NOMO-1 treated with dmso at 0.1 percent for 144 hours (cell line): Measurements from ENCODE around the gene HDAC7.

Experiments
- DNase-seq: peaks from one replicate; lab custom pipeline; 2025; ENCODE audit not compliant: unreplicated experiment; lab: John Stamatoyannopoulos, UW

Gene HDAC7

DNA sequence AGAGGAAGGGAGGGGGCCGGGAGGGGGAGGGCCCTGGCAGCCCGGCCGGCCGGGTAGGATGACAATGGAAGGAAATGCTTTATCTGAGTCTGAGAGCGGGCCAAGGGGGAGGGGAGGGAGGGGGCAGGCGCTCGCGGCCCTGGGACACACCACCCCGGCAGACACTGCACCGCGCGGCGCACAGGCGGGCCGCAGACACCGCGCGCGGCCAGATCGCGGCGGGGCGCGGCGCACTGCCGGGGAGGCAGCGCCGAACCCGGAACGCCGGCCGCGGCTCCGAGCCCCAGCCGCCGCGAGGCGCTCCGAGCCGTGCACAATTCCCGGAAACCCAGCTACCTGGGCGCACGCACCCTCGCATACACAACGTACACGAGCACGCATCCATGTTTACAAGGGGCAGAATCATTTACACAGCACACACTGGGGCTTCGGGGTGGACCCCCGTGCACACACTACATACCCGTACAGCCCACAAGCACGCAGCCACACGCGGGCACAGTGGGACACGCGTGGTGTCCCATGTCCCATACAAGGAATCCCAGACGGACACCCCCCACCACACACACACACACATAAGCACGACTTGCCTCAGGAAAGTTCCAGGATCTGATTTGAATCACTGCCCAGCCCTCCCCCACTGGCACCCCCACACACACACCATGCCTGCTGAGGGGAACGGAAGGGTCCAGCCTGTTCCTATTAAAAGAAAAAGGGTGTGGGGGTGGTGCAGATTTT is at the start of gene HDAC7:
HDAC7 (minus strand) TSS at position 8 of the 735 bp plus-strand sequence. CDS start 118 bp downstream, outside the sequence.
- DNase-seq = peak; percentile 42

DNA sequence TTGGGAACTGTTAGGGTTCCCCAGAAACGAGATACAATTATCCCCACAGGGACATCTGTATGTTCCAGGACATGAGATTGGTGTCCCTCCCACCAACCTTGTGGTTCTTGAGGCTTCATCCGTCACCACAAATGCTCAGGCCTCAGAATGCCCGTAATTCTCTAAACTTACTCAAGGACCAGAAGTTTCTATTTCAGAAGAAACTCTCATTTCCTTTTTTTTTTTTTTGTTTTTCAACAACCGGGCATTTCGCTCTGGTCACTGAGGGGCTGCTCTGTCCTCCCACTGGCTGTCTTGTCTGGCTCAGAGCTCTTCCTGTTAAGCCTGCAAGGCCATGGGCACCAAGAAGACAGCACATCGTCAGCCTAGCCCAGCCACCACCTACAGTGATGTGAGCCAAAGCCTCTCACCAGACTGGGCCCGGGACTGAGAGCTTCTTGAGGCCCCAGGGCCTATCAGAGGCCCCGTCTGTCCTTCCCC is 48.9 kb upstream of the HDAC7 start:
- peak; percentile 40 for DNase-seq

DNA sequence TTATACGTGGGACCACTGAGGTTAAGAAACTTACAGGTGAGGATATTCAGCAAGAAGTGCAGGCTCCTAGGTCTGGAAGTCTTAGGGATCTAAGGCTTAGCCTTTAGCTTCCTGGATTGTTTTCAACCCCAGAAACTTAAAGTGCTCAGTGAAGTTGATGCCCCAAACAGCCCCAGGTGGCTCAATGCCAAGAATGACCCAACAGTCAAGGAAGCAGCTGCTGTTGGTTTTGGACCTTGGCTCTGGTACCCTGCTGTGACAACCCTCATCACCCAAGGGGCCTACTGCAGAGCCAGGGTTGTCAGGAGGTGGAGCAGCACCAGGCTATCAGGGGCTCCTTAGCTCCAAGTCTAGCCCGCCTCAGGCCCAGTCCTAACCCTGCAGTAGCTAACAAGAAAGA is 48.3 kb upstream of the HDAC7 start:
- DNase-seq = no peak

DNA sequence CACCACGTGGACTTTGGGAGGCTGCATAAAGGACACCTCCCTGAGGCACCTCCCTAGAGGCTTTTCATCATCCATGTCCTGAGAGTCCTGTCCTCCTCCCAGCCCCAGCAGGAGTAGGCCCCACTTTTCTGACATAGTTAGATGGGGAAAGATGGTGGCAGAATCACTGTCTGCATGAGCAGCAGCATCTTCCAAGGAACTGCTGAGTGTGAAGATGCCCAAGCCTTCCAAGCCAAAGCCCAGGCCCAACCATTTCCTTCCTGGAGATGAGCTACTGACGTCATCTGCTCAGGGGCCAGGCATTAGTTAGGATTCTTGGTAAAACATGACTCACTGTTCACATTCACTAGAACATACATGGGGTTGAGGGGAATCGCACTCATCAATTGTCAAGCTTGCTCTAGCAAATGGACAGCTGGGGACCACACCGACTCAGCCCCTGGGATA is 47.8 kb upstream of the HDAC7 start:
- no peak for DNase-seq

DNA sequence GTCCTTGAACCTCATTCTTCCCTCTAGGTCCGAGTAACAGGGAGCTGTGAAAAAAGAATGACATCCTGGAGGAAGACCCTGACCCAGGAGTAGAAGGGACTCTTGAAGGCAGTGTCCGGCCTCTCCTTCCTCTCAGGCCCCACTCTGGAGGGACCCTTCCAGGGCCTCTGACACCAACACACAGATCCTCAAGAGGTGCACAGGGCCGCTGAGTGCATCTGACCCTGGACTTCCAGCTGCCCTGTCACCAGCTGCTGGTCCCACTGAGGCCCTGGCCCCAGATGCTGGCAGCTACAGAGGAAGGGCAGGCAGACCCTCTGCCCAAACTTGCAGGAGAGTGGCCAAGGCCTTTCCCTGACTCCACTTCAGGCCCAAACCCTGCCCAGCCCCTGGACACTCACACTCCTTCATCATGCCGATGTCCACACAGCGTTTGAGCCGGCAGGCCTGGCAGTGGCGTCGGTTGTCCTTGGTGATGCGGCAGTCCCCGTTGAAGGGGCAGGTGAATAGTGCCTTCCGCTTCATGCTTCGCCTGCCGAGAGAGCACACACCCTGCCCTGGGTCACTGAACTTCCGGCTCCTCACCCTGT is 45.0 kb upstream of the HDAC7 start:
- DNase-seq = no peak

DNA sequence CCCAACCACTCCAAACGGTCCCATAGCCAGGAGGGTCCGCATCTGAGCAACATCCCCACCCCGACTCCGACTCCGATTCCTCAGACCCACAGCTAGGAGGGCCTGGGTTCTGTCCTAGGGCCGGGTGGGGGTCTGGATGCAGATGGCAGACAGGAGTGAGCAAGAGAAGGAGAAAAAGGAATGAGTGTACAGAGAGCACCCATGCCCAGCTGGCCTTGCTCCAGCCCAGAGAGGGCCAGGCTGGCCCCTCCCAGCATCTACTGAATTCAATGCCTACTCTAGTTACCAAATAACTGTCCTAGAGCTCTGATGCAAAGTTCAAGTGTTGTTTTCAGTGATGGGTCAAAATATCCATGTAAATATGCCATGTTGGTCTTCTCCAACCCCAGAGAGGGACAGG is 44.3 kb upstream of the HDAC7 start:
- no peak for DNase-seq

DNA sequence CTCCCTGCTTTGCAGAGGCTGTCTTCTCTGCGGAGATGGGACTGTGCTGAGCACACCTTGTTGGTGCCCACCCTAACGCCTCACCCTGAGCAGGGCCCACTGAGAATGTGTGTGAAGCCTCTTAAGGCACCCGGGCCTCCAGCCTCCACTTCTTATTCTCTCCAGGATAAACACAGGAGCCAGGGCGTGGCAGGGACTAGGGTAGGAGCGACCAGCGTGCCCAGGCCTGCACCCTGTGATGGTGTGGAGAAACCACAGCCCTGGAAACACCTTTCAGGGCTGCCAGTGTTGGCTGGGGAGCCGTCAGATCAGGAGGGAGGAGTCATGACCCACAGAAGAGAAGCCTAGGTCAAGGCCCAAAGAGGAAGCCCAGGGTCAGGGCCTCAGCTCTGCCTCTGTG is 43.8 kb upstream of the HDAC7 start:
- DNase-seq = no peak

DNA sequence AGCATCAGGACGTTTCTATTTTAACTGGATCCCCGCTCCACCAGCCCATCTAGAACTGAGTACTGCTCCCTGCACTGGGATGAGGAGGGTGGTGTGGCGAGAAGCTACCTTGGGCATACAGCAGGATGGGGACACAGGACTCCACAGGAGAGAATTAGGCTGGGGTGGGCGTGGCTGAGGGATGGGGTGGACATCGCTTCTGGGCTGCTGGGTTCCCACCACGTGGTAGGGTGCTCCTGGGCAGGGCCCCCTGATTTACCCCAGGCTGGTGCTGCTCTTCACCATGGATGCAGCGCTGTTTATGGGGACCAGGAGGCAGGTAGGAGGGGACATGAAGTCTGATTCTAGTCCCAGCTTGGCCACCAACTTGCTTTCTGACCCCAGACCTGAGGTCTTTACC is 43.2 kb upstream of the HDAC7 start:
- DNase-seq = no peak

DNA sequence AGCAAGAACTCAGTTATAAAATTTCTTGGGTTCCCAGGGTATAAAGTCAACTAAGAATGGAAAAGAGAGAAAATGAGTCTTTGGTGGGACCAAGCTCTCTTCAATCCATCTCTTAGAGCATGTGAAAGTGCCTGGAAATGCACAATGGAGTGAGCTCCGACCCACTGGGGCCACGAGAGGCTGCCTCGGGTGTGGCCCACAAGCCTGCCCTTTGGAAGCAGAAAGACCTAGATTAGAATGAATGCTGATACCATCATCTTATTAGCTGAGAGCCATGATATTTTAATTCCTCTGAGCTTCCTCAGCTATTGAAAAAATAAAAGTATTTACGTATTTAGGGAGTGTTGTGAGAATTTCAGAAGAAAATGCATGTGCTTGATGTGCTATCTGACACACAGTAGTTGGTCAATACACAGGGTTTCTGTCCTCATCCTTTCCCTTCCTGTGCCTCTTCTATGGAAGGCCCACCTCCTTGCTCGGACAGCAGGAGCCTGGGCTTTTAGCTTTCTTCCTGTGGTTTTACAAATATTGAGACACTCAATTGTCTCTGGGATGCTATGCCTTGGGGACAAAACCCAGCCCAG is 42.6 kb upstream of the HDAC7 start:
- DNase-seq = no peak

DNA sequence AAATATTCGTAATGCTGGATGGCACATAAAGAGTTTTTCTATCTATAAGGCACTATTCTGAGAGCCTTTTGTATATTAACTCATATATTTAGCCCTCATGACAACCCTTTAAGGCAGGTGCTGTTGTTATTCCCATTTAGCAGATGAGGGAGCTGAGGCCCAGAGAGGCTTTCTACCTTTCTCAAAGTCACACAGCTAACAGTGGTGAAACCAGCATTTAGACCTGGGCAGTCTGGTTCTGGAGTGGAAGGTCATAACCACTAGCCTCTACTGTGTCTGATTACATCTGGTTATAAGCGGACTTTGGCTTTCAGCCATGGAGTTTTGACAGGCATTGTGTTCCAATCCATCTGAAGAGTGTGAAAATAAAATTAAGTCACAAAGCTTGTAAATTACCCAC is 41.2 kb upstream of the HDAC7 start:
- no peak for DNase-seq

DNA sequence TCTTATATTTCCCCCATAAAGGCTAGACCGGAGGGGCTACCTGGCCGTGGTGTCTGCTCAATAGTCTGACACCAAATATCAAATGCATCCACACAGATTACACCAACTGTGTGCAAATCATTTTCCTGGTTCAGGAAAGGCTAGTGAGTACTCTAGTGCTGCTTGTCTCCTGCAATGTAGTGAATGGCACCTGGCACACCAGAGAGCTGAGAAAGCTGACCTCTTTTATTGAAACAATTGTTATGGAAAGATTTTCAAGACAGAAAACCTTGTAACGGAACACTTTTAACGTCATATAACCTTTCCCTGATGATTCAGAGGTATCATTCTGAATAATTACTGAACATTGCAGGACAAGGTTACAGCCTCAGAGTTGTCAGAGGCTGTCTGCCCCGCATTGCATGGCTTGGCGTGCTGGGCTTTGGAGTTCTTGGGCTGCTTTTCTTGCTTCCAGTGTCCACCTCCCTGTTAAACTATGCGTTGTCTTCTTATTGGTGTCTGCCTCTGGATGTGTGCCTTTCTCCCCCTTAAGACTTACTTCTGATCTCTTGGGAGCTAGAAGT is 40.7 kb upstream of the HDAC7 start:
- DNase-seq = no peak

DNA sequence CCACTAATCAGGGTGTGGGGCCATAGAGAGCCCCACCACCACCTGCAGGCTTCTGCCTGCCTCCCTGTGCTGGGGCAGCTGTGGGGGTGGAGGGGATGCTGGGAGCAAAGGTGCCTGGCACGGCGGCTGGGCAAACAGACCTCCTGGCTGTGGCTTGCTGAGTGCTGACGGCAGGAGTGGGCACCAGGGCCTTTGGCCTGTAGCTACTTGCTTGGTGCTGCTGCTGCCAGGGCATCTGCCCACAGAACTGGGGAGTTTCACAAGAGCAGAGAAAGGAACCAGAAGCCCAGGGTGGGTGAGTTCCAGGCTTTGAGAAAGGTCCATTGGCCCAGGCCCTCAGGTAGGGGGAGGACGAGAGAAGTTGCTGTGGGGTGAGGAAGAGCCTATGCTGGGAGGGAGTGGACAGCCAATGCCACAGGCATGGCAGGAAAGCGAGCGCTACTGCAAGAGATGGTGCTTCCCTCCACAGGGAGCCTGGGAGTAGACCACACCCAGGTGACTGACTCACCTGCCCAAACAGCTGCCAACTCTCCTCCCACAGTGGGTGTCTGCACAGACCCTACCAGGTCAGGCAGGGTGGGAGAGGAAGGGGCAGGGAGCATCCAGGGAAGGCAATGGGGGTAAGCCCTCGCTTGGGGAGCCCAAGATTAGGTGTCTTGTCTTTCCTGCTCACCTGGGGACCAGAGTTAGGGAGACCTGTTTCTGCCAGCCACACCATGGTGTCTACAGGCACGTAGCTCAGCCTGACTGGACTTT is 39.0 kb upstream of the HDAC7 start:
- DNase-seq = no peak

DNA sequence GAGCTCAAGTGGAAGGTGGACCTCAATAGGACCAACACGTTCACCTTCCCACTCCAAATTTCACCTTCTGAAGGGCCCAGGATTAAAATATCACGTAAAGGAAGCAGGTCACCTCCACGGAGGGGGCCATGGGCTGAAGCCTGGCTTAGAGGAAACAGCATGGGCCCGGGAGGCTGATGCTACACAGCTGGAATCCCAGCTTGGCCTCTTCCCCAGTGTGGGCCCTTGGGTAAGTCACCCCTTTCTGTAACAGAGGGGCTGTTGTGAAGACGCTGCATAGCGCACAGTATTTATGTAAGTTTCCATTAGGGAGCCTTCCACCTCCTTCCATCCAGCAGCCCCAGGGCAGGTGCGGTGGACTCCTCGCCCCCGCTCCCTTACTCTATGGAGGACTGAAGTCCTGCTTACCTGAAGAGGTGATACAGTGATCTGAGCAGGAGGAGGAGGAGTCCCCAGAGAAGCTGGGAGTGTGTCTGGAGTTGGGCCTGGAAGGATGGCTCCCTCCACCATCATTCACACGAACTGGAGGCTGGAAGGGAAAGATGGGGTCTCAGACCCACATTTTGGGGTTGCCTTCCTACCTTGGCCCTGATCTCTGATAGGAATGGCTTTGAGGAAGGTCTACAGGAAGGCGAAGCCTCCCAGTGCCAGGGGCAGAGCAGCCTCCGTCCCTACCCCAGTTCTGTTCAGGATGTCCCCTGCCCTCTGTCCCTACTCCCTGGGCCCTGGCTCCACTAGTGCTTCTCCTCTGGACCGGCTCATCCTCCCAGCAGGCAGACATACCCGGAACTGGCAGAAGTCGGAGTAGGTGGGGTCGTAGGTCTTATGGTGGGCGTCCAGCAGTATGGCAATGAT is 37.2 kb upstream of the HDAC7 start:
- no peak for DNase-seq

DNA sequence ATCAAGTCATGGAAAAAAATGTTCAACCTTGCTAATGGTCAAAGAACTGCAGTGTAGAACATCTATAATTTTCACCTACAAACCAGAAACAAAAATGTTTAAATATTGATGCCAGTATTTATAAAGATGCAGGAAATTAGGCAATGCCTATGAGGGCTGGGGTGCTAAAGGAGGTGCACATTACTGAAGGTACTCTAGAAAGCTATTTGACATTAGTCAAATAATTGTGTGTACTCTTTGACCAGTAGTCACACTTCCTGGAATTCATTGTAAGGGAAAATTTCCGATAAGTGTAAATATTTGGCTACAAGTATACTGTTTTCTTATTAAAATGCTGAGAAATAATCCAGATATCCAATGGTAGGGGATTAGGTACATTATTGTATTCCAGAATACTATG is 36.4 kb upstream of the HDAC7 start:
- DNase-seq = no peak

DNA sequence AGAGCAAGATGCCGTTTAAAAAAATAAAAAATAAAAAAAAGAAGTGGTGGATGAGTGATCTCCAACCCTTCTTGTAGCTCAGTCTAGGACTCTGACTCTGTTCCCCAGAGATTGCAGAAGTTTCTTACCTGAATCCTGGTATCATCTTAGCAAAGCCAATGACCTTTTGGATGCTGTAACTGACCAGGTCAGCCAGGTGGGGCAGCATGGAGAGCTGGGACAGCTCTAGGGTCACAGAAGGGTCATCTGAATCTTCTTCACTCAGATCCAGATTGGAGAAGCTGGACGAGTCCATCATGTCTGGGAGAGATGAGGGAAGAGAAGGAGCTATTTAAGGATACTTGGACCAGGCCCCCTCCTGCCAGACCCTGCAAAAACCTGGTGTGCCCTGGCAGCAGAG is 35.8 kb upstream of the HDAC7 start:
- DNase-seq = no peak

DNA sequence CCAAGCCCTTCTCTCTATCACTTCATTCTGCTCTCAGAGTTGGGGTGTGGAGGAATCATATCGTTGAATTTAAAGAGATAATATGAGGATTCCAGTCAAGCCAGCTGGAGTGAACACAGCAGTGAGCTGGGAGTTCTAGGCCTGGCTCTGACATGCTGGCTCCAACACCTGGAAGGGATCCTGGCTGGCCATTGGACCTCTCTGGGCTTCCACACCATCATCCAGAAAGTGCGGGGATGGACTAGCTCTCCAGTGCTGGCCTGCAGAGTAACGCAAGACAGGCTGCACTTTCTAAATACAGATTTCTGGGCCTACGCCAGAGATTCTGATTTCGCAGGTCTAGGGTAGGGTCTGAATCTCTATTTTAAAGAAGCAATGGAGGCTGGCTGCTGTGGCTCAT is 34.8 kb upstream of the HDAC7 start:
- DNase-seq = no peak

DNA sequence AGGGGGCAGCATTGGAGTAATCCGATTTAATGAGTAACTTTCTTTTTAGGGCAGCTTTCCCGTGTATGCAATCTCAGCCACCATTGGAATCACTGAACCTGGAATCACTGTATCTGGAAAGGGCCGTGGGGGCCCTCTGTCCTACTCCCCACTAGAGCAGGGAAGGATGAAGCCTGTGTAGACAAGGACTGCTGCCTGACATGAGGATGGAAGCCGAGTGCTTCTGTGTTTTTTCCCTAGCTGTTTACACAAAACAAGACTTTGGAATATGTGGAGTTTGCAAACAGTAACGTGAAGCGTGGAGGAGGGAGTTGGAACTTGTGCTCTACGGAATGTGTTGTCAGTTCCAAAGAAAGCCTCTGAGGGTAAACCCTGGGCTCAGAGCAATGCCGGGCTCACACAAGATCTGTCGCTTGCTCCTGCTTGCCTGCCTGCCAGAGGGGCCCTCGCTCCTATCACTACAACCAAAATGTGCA is 32.4 kb upstream of the HDAC7 start:
- no peak for DNase-seq

DNA sequence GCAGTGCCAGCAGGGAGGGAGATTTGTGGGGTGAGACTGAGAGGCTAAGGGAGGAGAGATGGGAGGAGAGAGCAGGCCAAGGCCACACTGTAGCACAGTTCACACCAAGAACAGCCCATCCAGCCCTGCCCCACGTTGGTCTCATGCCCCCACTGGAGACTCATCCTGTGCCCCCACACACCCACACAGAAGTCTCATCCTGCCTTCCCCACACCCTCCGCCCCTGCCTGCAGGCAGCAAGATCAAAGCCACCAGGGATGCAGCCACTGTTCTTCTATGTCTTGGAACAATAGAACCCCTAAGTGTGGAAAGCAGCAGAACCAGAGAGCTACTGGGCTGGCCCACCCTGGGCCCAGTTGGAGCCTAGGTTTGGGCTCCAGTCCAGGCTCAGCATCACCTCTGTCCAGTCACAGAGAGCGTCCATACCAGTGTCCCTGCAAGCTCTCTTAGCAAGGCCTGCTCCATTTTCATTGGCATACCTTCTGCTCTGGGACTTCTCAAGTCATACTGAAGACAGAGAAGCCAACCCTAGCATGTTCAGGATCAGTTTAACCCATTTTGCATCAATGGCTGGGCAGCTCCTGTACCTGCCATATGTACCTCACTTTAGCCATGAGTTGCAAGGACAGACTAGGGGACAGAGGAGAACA is 31.7 kb upstream of the HDAC7 start:
- no peak for DNase-seq

DNA sequence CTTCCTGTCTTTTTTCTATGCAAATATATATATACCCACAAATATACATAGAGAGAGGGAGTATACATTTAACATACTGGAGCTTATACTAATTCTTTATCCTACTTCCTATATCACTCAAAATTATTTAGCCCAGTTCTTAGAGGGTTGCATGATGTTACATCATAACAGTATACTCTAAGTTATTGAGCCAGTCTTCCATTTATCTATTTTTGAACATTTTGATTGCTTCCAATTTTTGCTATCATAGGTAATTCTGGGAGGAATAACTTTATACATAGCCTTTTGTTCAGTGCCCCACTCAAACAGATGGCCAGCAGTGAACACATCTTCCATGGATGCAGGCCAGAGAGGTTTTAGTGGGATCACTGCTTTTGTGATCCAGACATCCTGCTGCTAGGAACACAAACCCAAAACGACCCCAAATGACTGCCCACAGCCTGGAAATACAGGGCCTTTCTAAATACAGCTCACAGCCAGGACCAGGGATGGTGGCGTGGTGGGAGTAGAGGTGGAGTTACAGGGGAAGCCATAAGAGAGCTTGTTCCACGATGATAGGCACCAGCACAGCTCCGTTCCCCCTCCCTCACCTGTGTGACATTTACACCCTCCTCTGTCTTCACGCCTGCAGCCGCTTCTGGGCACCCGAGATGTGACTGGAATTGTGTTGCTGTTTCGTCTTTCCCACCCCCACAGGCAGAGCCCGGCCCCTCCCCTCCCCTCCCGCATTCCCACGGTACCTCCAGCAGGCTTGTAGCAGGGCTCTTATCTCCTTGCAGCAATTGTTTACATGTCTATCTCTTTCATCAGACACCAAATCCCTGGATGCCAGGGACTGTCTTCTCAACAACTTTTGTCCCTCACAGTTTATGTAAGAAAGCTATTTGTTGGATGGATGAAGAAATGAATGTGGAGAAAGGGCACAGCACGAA is 30.7 kb upstream of the HDAC7 start:
- DNase-seq = no peak
